Measurements from ENCODE around the gene GCSAM. TPM values are rescaled to one million over a fixed set of nuclear protein-coding genes. Genes with fewer than 3 reads are reported as not detected.

Gene GCSAM
- total and polyA plus RNA-seq, 2 experiments from 2014 or later, result 0.86 TPM; not detected in 1

- no peak for TF ChIP-seq CTCF (conservative IDR thresholded peaks at IDR 0.05; ENCODE audit: low read depth in 2 of 2)
- no peak for TF ChIP-seq JUNB (IDR thresholded peaks at IDR 0.05; ENCODE audit: unreplicated experiment)
These were observed 42.8 kb downstream of the GCSAM start (continued) for GRCh38 chr3:112089956-112090886.

- ATAC-seq, result no peak
- H3K9me2 ChIP-seq (ENCODE audit: insufficient read depth), result no peaks in the 10 kb centered on the region
- H3K4me1 ChIP-seq (ENCODE audit: insufficient read depth), result peaks cover 37% of the 10 kb centered on the region
- DNase-seq (ENCODE audit: low spot score), result no peak
- no peak overlapping the region for H3K4me3 Mint-ChIP-seq
- H2AFZ ChIP-seq, result no peak overlapping the region
- H3K9me3 Mint-ChIP-seq, result no peaks in the 10 kb centered on the region
- H3K36me3 Mint-ChIP-seq (ENCODE audit: low read depth), result no peaks in the 10 kb centered on the region; the same call in 2 of the 3 replicates
- H3K4me1 Mint-ChIP-seq, result peaks cover 49% of the 10 kb centered on the region
- H3K4me3 ChIP-seq, result no peak overlapping the region
- no peak for TF ChIP-seq ZNF331 (CRISPR knock-in tag; IDR thresholded peaks at IDR 0.05; ENCODE audit: low read depth)
- no peak for TF ChIP-seq ZNF462 (CRISPR knock-in tag; IDR thresholded peaks at IDR 0.05)
- no peak for TF ChIP-seq EZH2phosphoT487 (IDR thresholded peaks at IDR 0.05; ENCODE audit: unreplicated experiment)
- TF ChIP-seq POLR2AphosphoS5 (IDR thresholded peaks at IDR 0.05; ENCODE audit: low read depth), result no peak
- TF ChIP-seq CTCF (conservative IDR thresholded peaks at IDR 0.05; ENCODE audit: low read depth in 2 of 2), result no peak
- H4K20me1 ChIP-seq (replicated peaks; ENCODE audit: insufficient read depth), result peaks cover 3% of the 10 kb centered on the region; the same call in 1 of the 2 replicates
- no peak overlapping the region for H3K4me2 ChIP-seq
- peaks cover 19% of the 10 kb centered on the region for H3K27me3 ChIP-seq (ENCODE audit: insufficient read depth)
- no peak overlapping the region for H3K27ac Mint-ChIP-seq
- H3K79me2 ChIP-seq (replicated peaks; ENCODE audit: insufficient read depth), result peaks cover 52% of the 10 kb centered on the region
- H3K27me3 Mint-ChIP-seq (ENCODE audit: insufficient read depth, low read depth, poor library complexity), result peaks cover 10% of the 10 kb centered on the region
- no peak overlapping the region for H3K27ac ChIP-seq (ENCODE audit: low read depth)
- no peaks in the 10 kb centered on the region for H3K36me3 ChIP-seq (ENCODE audit: insufficient read depth)
- H3F3A ChIP-seq (replicated peaks; ENCODE audit: low read depth), result peaks cover 5% of the 10 kb centered on the region; the same call in 1 of the 2 replicates
These were observed 44.1 kb downstream of the GCSAM start for GRCh38 chr3:112088944-112089343.

Measured in GM23338 (cell line).